CMK (cell line): ENCODE data around the gene CCDC93.

Source experiments
- DNase-seq: peaks from one replicate; pipeline ENCODE4 v3.0.0-alpha.2; 2010; ENCODE audit warnings: low read depth

Gene CCDC93

DNA sequence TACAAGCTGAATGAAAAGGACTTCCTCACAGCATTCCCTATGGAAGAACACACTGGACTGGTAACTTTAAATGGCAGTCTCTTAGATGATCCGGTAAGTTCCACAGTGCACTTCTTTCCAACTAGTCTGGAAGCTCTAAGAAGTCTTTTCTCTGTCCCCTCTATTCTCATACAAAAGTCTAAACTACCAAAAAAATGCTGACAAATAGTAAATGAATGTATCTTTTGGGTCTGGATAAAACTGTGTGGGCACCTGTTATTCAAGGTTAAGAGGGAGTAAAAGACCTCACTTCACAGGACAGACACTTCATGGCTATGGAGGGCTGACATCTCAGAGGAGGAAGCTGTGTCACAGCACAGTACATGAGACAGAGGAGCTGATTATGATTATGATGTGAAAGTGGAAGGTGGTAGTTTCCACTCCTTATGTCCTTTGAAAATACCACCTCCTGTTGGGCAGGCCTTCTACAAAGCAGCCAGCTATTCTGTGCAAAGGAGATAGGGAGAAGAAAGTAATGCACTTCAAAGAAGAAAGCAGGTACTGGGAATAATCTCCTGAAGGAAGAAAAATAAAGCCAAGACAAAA, 23.9 kb downstream of the CCDC93 start:
- DNase-seq, result no peak

DNA sequence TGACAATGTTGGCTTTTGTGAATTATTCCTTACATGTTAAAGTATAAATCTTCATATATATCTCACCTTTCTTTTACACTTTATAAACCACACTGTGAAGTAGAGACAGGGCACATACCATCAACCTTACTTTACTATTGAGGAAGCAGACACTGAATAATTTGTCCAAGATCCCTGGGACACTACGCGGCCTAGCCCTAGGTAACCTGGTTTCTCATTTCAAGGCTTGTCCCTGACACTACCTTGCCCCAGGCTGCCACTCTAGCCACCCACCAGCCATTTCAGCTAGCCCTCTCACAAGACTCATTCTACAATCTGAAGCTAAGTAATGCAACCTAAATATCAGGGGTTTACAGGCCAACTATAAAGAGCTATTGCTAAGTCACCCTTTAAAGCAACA, 26.7 kb downstream of the CCDC93 start:
- no peak for DNase-seq

DNA sequence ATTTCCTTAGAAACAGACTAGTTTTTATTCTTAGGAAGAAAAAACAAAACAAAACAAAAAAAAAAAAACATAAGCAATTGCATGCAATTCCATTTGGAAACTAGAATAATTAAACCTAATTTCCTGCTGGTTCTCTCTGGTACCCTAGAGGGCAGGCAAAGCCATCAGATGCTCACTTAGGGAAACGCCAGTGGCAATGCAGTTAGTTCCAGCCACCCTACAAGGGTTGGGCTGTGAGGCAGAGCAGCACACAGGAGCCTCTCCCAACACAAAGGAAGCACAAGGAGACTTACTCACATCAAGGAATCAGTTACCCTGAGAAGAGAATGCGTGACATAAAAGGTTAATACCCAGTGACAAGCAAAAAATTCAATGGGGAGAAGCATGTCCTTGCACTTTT, 28.8 kb downstream of the CCDC93 start:
- no peak for DNase-seq

DNA sequence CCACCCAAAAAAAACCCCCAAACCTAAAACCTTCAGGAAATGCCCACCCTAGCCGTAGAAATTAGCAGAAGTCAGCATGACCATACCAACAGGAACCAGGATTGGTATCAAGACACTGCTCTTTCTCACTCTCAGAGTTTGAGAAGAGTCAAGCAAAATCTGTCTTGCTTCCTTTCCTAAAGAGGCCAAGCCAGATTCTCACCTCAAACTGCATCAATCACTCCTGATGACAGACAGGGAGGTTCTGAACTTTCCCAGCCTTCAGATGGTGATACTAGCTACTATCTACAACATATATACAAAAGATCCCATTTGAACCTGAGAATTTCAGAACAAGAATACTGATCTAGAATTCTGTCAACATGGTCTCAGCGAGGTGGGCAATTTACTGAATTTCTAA, 29.7 kb downstream of the CCDC93 start:
- no peak for DNase-seq

DNA sequence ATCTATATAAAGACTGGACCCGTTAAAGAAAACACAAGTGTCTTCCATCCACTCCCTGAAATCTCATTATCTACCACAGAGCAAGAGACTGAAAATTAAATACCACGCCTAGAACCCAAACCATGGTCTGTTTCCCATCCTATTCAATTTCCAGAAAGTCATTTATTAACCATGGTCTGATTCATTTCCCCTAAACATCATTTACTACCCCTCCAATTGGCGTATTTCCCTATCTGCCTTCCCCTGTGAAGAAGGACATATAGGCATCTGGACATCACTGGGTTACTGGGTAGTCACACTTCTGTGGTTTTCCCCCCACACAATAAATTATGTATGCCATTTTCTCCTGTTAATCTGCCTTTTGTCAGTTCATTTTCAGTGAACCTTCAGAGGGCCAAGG, 30.8 kb downstream of the CCDC93 start:
- DNase-seq, result no peak

DNA sequence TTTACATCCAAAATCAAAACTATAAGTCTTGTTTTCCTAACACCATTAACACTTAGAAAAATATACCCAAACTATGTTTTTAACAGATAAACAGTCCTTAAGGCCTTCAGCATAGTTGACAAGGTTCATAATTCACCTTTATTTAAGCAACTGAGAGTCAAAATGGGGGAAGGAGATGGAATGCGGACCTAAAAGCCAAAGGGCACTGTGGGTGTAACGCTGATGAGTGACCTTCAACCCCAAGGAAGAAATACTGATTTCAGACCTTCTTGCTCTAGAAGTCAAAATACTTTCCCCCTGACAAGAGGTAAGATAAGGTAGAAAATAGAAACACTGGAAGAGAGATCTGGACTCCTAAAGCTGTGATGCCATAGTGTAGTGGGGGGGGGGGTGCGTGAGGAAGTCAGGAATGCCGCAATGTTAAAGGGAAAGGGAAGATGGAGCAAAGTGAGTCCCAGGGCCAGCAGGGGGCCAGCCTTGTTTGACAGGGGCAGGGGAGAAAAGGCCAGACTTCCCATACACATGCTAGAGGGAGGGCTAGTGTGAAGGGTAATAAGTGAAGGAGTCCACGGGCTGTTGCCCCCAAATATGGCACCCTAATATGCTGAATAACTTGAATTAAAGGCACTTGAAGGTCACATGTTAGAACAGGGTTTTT, 31.4 kb downstream of the CCDC93 start:
- no peak for DNase-seq

DNA sequence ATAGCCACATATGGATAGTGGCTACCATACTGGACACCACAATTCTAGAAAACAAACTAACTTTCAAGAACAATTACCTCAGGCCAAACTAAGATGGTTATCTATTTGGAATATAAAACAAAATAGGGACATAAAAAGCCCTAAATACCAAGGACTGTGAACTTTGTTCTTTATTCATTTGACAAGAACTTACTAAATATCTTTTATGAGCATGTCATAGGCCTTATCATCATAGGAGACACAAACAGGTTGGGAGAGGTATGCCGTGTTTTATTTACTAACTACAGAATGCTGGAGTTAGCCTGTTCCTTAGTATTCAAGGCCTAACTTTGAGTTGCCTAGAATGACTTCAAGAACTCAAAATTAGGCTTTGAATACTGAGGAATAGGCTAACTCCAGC, 32.1 kb downstream of the CCDC93 start:
- no peak for DNase-seq

DNA sequence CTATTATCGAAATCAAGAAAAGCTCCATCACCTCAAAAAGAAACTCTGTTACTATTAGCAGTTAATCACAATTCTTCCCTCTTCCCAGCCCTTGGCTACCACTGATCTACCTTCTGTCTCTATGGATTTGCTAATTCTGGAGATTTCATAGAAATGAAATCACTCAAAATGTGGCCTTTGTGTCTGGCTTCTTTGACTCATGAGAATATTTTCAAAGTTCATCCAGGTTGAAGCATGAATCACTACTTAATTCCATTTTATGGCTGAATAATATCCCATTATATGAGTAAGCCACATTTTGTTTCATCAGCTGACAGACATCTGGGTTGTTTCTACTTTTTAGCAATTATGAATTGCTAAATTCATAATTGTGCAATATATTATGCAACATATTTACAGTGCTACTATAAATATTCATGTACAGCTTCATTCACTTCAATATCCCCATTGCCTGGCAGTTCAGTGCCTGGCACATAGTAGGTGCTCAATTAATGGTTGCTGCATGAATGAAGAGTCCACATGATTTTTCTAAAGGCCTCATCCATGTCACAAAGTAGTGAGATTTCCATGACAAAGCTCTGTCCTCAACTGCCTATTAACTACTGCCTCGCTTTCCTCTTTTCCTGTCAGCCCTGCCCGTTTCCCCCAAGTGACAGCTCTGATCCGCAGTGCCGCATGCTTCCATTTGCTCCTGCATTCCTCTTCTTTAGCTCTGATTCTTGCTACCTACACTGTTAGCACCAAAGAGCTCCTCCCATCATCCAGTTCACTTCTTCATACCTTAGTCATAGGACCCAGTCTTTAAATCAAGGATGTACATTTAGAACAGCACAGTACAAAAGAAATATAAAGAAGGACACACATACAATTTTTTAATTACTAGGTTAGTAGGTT, 32.8 kb downstream of the CCDC93 start:
- DNase-seq, result no peak

DNA sequence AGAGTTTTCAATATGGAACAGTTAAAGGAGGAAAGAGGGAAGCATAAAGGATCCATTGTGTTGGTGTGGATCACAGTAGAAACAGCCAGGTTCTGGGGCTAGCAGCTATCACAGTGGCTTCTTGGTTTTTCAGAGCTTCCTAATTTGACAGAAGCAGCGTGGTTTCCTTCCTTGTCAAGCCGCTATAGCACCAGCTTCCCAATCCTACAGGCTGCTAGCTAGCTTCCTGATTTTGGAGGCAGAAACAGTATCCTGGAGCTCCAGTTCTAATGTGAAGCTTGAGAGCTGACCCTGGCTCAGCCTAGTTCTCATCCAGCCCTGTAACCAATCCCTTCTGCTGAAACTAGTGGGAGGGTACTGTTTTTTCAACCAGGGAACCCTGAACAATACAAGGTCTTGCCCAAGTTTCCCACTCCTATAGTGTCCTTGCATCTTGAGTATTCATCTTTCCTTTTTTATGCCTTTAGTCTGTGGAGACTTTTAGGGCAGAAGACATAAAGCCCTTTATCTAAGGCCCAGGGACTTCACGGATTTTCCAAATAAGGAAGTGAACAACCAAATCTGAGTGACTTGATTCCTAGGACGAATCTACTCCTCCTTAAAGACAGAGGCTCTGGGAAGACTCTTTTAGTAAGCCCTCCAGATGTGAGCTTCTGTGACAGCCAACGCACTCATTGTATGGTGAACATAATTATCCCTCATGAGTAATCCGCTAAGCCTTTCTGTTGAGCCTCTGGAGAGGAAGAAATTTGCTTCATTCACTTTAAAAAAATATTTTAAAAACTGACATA, 33.8 kb downstream of the CCDC93 start:
- DNase-seq, result no peak

DNA sequence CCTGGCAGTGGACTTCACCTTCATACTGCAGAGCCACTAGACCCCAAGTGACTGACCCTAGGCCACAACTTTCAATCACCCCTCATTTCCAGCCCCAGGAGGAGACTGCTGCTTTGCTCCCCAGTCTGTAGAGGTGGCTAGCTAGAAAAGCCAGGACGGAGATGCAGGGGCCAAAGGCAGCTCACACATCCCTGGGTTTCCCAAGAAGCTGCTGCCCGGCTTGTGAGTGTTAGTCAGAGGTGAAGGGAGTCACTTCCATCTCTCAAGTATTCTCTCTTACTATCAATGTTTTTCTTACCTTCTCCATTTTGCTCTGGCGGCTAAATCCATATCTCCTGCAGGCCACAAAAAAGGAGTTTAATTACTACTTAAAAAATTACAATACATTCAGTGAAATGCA, 36.2 kb downstream of the CCDC93 start:
- DNase-seq, result no peak

DNA sequence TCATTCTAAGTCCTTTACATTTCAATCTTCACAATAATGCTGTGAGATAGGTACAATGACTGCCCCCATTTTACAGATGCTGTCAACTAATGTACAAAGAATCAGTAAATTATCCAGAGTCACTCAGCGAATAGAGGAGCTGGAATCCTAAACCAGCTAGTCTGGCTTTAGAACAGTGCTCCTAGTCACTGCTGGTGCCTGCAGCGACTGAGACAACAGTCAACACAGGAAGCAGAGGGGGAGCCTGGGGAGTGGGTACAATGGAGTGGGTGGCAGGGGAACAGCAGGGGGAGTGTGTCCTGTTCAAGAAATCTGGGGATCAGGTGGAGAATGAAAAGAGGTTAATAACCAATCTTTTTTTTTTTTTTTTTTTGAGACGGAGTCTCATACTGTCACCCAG, 37.3 kb downstream of the CCDC93 start:
- DNase-seq, result no peak

DNA sequence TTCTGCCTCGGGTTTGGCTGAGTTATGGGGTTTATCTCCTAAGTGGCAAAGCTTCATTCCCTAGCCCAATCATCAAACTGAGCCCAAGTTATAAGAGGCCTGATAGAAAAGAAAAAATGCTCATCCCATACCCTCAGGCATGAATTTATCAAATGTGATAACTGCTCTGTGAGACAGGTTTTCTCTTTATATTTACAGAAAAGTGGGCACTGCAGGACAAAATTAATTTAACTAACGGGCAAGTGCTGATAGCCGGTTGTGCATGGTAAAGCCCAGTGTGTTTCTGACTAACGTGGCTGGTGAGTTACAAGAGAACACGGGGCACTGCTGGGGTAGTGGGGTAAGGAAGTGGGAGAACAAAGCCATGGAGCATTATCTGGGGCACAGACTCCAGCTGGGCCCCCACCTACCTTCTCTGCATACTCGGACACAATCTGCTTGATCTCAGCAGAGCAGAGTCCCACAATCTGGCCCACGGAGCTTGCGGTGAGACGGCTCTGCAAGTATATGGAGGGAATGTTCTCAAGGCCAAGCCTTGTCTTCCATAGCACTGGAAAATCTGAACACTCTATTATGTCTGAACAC, 40.3 kb downstream of the CCDC93 start:
- no peak for DNase-seq

DNA sequence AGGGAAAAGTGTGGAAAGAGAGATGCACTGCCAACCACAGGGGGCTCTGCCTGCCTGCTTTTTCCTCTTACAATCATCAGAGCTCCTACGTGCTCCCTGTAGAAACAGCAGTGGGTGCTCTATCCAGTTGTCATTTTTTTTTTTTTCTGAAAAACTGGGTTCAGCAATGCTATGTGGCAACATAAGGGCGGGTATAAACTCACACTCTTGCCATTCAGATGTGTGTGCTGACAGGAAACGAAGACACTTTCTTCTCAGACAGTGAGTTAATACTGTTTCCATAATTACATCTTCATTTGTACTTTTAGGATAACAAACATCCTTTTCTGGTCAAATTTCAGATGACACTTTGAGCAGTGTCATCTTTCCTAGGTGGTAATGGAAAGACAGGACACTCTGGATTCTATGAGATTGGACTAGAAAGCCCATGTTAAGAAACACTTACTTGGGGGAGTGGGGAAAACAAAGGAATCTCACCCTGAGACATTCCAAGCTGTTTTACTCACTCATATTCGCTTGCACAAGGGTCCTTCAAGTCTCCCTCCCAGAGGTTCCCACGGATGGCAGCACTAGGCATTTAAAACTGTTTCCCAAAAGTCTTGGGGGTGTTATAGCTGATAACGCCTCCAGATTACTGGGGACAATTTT, 41.3 kb downstream of the CCDC93 start:
- no peak for DNase-seq

DNA sequence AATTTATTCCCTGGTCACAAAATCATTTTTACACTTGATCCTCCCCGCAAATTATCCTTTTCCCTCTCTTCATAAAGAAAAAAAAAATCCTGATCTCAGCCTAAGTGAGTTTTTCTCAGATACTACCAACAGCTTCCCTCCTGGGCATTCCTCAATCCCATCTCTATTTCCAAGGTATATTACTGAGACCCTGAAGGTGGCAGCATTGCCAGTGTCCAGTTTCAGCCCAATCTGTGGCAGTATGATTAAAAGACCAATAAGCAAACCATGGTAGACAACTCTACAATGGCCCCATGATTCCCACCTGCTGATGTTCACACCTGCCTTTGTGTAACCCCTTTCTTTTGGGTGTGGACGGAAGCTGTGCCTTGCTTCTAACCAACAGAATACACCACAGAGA, 45.1 kb downstream of the CCDC93 start:
- no peak for DNase-seq

DNA sequence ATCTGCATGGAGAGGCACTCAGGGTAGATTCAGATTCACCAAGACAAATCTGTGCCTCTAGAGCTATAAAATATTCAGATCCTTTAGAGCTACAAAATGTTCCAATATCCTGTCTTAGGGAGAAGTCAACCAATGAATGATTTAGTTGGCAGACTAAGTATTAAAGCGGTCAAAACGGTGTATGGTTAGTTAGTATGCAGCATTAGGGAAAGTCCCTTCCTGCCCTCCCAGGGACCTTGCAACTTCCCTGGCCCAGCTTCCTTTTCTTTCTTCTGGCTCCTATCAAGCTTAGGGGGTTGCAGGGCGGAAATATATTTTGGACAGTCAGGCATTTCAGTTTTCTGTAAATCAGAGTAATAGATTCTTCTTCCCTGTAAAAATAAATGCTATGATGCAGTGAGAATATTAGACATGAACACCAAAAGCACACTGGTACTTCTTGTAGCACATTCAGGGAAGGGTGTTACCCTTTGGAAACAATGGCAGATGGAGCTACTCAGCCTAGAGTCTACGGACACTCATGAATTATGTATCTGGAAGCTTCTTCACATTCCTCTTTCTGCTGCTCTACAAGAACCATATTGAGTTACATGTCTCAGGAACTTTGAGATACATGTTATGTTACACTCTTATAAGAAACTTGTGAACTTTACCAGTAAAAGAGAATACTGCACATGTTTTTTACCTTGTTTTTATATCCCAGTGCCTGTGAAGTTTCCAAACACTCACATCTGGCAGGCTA, 45.7 kb downstream of the CCDC93 start:
- no peak for DNase-seq

DNA sequence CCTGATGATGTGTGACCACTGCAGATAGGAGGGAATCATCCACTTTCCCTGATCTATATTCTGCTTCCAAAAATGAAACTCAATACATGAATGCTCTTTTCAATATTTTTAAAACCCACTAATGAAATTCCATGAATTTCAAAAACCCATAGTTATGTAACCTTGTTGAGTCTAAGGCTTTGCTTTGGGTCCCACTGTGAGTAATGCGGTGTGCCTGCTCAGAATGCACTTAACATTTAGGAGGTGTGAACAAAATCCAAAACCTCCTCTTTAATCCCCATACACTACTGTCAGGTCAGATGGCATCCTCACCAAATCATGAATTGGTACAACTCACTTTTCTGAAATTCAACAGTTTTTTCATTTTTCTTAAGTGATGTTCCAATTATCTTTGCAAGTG, 50.4 kb downstream of the CCDC93 start:
- DNase-seq, result no peak

DNA sequence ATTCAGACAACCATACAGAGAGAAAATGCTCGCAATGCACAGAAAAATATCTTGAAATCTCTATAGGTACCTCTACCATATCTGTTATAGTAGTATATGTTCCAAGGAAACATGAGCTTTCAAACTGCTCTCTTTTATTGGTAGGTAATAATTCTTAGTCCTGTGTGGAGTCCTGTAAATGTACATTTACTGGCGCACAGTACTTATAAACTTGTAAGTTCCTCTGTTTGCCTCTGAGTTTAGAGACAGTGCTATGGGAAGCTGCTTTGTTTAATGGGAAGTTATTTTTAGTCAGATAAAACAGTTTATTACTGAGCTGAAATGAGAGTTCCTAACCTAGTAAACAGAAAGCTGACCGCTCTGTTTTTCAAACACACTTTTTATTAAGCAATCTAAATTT, 52.7 kb downstream of the CCDC93 start:
- DNase-seq, result no peak

DNA sequence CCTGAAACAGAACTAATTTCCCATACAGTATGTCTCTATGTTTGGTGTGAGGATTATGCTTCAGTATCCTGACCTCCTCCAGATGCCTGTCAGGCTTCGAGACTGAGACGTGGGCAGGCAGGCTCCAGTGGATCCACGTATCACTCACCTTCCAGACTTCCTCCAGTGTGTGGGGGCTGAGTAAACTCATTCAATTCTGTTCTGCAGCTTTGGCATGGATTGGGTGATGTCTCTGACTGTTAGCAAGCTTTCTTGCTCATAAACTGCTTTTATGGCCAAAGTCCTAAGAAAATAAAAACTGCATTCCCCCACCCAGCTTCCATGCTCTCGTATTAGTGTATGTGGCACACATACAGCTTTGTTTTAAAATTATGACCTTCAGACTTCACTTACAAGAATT, 53.6 kb downstream of the CCDC93 start:
- DNase-seq, result no peak

DNA sequence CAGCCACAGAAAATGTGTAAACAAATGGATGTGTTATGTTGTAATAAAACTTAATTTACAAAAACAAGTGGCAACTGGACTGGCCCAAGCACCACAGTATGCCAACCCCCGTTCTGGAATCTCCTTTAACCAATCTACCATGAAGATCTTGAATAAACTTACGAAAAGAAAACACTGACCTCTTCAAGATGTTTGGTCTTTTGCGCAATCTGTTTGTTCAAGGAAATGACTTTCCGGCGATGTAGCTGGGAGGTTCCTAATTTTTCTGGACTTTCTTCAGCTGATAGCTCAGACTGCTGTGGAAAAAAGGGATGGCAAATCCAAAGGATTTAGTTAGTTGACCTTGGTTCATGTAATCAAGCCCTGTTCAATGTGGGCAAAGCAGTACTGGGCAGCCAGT, 55.7 kb downstream of the CCDC93 start:
- DNase-seq, result no peak

DNA sequence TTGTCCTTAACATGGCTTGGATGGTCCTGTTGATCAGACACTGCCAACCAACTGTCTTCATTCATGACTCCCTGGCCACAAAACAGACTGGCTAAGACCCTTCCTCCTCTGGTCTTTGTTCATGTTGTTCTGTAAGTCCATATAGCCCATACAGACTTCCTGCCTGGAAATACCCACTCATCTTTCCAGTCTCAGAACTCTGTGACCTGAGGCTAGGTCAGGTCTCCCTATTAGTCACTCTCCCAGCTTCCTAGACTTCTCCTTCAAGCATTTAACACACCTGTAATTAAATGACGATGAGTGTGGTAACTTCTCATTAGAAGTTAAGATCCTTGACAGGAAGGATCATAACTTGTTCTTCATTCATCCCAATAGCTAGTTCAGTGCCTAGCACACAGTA, 56.3 kb downstream of the CCDC93 start:
- DNase-seq, result no peak
